A673 (cell line): Measurements from ENCODE around the gene SPRR1B. TPM values are rescaled to one million over a fixed set of nuclear protein-coding genes. Genes with fewer than 3 reads are reported as not detected.

Experiments used
- BruUV-seq: library from RNA; stranded (reverse); fragments of 400-500 nt; replicated peaks from 2 replicates; lab custom pipeline; 2021; lab: Mats Ljungman, UMichigan
- CTCF ChIA-PET: fragments of 300-600 bp; sonication (Branson Sonifier 250); formaldehyde crosslinking; loops from one replicate; lab custom pipeline; 2022; ENCODE audit warnings: antibody characterized with exemption; lab: Charles Lee
- POLR2A ChIA-PET: fragments of 300-600 bp; sonication (Branson Sonifier 250); formaldehyde crosslinking; loops from one replicate; lab custom pipeline; 2022; ENCODE audit warnings: antibody characterized with exemption; ENCODE audit not compliant: low non-redundant PET; lab: Charles Lee
- DNase-seq: peaks from one replicate; pipeline ENCODE4 v3.0.0-alpha.2; 2015; ENCODE audit warnings: low spot score
- H3K27ac ChIP-seq: fragments of 200-600 bp; sonication (generic); 2 replicates; pipeline ENCODE4 v1.5.1; 2016; ENCODE audit warnings: mixed run types, low read depth, mild to moderate bottlenecking, mixed read lengths, antibody characterized with exemption, low read length; ENCODE audit not compliant: poor library complexity, severe bottlenecking
- H3K27me3 ChIP-seq: fragments of 200-600 bp; sonication (generic); replicated peaks from 2 replicates; pipeline ENCODE4 v1.6.1; 2017; ENCODE audit warnings: mixed run types, low read depth, mild to moderate bottlenecking, mixed read lengths, antibody characterized with exemption, low read length; ENCODE audit not compliant: insufficient read depth, poor library complexity
- H3K36me3 ChIP-seq: fragments of 200-600 bp; sonication (generic); 2 replicates; pipeline ENCODE4 v1.6.1; 2016; ENCODE audit warnings: mixed run types, mild to moderate bottlenecking, mixed read lengths, antibody characterized with exemption, low read length; ENCODE audit not compliant: insufficient read depth, poor library complexity, severe bottlenecking
- H3K4me1 ChIP-seq: fragments of 200-600 bp; sonication (generic); 2 replicates; pipeline ENCODE4 v1.6.1; 2017; ENCODE audit warnings: mixed run types, mild to moderate bottlenecking, mixed read lengths, antibody characterized with exemption, low read length; ENCODE audit not compliant: insufficient read depth, poor library complexity, severe bottlenecking
- H3K4me3 ChIP-seq: fragments of 200-600 bp; sonication (generic); 2 replicates; pipeline ENCODE4 v1.5.1; 2016; ENCODE audit warnings: low read depth, mixed run types, mild to moderate bottlenecking, mixed read lengths, low read length; ENCODE audit not compliant: poor library complexity, severe bottlenecking
- H3K9me3 ChIP-seq: fragments of 200-600 bp; sonication (generic); 2 replicates; pipeline ENCODE4 v1.6.1; 2016; ENCODE audit warnings: mixed run types, low read depth, mild to moderate bottlenecking, mixed read lengths, antibody characterized with exemption, low read length; ENCODE audit not compliant: poor library complexity, severe bottlenecking
- EZH2 ChIP-seq: fragments of 200-600 bp; sonication (generic); IDR thresholded peaks from 2 replicates; pipeline ENCODE4 v1.6.1; 2017; ENCODE audit warnings: borderline replicate concordance, low read depth, mild to moderate bottlenecking, mixed read lengths, antibody characterized with exemption, low read length; ENCODE audit not compliant: poor library complexity, severe bottlenecking
- intact Hi-C: fragments of 100-400 bp; cut with micrococcal nuclease; formaldehyde crosslinking; loops from one replicate; pipeline ENCODE4 v1.10.0; 2022; ENCODE audit not compliant: unreplicated experiment
- total RNA-seq: library from RNA; stranded (reverse); gene quantifications from 2 replicates; pipeline ENCODE4 v1.2.3, GENCODE V29; 2021
- TF ChIP-seq, protein P1 (sequence below): fragments of 300-800, 200-600 bp; sonication (generic); conservative IDR thresholded peaks from 2 replicates; pipeline ENCODE4 v1.5.1; 2017; ENCODE audit warnings: low read depth, mild to moderate bottlenecking, antibody characterized with exemption, low read length, moderate library complexity, mixed read lengths

SPRR1B gene
- total RNA-seq, 1 experiment from 2014 or later, result not detected

DNA sequence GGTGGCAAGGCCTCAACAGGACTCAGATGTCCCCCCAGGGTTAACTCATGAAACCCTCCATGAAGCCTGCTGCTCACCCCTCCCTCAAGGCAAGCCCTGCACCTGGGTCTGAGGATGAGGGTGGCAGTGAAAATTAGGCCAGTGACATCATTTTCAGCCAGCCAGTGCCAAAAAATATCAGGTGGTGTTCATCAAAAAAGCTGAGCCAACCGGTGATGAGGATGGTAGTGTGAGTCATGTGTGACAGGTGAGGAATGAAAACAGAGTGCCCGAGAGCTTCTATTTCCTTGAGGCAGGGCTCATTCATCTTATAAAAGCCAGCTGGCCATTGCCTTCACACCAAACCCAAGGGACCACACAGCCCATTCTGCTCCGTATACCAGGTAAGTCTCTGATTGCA lies 47.3 kb upstream of the SPRR1B start, which contains the start of gene SPRR1A:
Gene SPRR1A, plus strand, starts transcription at position 339 of the 400 bp plus-strand sequence. CDS start 1,150 bp downstream, outside the sequence.
- no peaks in the 10 kb centered on the region for H3K9me3 ChIP-seq
- BruUV-seq, result no TSS peak
- H3K27ac ChIP-seq, result no peak within 1 kb of the TSS
- no peaks in the 10 kb centered on the region for H3K4me1 ChIP-seq
- DNase-seq, result no peak
- ChIA-PET CTCF (no interaction called here), POLR2A (no interaction called here)
- no peak for TF ChIP-seq EZH2
- TF ChIP-seq, protein P1, sequence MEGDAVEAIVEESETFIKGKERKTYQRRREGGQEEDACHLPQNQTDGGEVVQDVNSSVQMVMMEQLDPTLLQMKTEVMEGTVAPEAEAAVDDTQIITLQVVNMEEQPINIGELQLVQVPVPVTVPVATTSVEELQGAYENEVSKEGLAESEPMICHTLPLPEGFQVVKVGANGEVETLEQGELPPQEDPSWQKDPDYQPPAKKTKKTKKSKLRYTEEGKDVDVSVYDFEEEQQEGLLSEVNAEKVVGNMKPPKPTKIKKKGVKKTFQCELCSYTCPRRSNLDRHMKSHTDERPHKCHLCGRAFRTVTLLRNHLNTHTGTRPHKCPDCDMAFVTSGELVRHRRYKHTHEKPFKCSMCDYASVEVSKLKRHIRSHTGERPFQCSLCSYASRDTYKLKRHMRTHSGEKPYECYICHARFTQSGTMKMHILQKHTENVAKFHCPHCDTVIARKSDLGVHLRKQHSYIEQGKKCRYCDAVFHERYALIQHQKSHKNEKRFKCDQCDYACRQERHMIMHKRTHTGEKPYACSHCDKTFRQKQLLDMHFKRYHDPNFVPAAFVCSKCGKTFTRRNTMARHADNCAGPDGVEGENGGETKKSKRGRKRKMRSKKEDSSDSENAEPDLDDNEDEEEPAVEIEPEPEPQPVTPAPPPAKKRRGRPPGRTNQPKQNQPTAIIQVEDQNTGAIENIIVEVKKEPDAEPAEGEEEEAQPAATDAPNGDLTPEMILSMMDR, result no peak
- no peak within 1 kb of the TSS for H3K4me3 ChIP-seq
- no peaks in the 10 kb centered on the region for H3K36me3 ChIP-seq
- intact Hi-C loops, result no loop called here
- peaks cover 4% of the 10 kb centered on the region for H3K27me3 ChIP-seq

DNA sequence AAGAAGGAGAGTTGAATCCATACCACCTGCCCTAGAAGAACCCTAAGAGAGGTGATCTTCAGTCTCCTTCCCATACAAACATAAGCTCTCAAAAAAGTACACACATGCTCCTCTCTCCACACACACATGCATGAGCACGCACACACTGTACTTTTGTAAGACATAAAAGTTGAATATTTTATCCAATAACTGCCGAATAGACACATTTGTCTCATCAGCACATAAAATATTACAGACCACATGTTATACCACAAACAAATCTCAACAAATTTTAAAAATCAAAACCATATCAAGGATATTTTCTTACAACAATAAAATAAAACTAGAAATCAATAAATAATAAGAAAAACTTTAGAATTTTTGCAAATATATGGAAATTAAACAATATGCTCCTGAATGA lies 44.4 kb upstream of the SPRR1B start:
- ChIA-PET CTCF (interaction anchor here (0.7 kb wide), 1 partner anchor 202 kb away, joined by 3 read pairs; no protein-coding TSS in a partner anchor), POLR2A (no interaction called here)
- BruUV-seq, result no TSS peak
- no peak for TF ChIP-seq EZH2
- TF ChIP-seq, protein P1, result no peak
- DNase-seq, result no peak
- peaks cover 16% of the 10 kb centered on the region for H3K27me3 ChIP-seq
- no peaks in the 10 kb centered on the region for H3K4me1 ChIP-seq
- H3K4me3 ChIP-seq, result no peak overlapping the region
- H3K27ac ChIP-seq, result no peak overlapping the region
- H3K9me3 ChIP-seq, result no peaks in the 10 kb centered on the region
- no peaks in the 10 kb centered on the region for H3K36me3 ChIP-seq
- intact Hi-C loops, result no loop called here

DNA sequence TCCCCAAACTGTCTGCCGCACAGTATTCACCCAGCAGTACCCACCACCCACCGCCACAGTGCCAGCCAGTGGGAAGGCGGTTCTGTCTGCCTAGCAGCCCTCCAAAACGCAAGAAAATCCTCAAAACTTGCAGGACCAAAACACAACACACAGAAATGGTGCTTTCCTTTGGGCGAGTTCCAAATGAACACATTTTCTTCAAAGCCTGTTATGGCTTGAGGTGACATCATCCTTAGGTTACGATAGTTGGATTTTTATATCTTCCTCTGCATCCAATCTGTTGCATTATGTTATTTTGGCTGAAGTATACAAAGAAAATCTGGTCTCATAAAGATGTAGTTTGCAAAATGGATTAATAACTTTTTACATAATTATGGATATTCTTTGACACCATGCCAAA lies 37.8 kb upstream of the SPRR1B start:
- Histone ChIP-seq H3K27me3 (peaks cover 16% of the 10 kb centered on the region), H3K36me3 (no peaks in the 10 kb centered on the region), H3K4me1 (no peaks in the 10 kb centered on the region), H3K4me3 (no peak overlapping the region), H3K27ac (no peak overlapping the region), H3K9me3 (no peaks in the 10 kb centered on the region)
- intact Hi-C loops, result no loop called here
- POLR2A ChIA-PET, result no interaction called here
- no TSS peak for BruUV-seq
- CTCF ChIA-PET, result no interaction called here
- no peak for DNase-seq
- no peak for TF ChIP-seq EZH2
- TF ChIP-seq, protein P1, result no peak
